Neural cell (in vitro differentiated cells): ENCODE measurements around the gene OGFOD2.

Experiments
- EP300 ChIP-seq: fragments of 450-650 bp; conservative IDR thresholded peaks from 2 replicates; pipeline ENCODE4 v1.6.1; 2014; ENCODE audit warnings: antibody characterized with exemption, mild to moderate bottlenecking, moderate library complexity; ENCODE audit not compliant: poor library complexity, severe bottlenecking
- EZH2 ChIP-seq: fragments of 200-600, 300-800 bp; shearing (Covaris generic), sonication (generic); IDR thresholded peaks from 2 replicates; pipeline ENCODE4 v1.6.1; 2014; ENCODE audit warnings: antibody characterized with exemption, low read length, borderline replicate concordance, mild to moderate bottlenecking; ENCODE audit not compliant: insufficient read depth, poor library complexity, severe bottlenecking
- POLR2AphosphoS5 ChIP-seq: IDR thresholded peaks from 2 replicates; pipeline ENCODE4 v1.6.1; 2012
- TAF1 ChIP-seq: IDR thresholded peaks from 2 replicates; pipeline ENCODE4 v1.6.1; 2012; ENCODE audit warnings: low read depth
- TF ChIP-seq, protein P1 (sequence below): IDR thresholded peaks from 2 replicates; pipeline ENCODE4 v1.6.1; 2012; ENCODE audit warnings: borderline replicate concordance
- TF ChIP-seq, protein P2 (sequence below): fragments of 450-650 bp; IDR thresholded peaks from 2 replicates; pipeline ENCODE4 v1.5.1; 2014; ENCODE audit warnings: antibody characterized with exemption, mild to moderate bottlenecking, moderate library complexity; ENCODE audit not compliant: poor library complexity, severe bottlenecking

DNA sequence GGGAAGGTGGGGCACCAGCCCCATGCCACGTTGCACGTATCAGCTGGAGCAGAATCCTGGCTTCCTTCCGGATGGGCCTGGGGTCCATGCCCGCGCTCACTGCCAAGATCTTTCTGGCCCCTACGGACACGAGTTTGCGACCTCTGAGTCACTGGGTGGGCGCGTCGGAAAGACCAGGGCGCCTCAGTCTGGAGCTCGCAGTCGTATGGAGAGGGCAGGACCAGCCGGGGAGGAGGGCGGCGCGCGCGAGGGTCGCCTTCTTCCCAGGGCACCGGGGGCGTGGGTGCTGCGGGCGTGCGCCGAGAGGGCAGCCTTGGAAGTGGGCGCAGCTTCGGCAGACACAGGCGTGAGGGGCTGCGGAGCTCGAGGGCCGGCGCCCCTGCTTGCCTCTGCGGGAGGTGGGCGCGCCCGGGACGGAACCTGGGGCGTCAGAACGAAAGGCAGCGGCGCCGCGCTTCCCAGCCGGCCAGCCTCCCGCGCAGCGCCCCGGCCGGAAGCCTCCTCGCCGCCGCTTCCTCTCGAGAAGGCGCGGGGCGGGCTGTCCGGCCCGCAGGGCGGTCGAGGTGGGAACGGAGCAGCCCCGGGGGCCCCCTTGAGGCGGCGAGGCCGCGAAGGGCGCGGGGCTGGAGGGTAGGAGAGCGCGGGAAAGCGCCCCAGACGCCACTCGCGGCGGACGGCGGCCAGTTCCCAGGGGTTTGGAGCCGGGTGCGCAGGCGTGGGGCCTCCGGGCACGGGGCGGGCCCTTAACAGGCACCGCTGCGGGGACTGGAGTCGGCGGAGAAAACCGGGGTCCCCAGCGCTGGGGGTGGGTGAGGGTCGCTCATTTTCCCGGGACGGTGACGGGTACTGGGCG is 5.4 kb downstream of the OGFOD2 start, which contains the start of gene ARL6IP4:
- TF ChIP-seq EZH2 (no peak), POLR2AphosphoS5 (peak; percentile 25), EP300 (peak; percentile 43), TAF1 (no peak)
- TF ChIP-seq, protein P1, sequence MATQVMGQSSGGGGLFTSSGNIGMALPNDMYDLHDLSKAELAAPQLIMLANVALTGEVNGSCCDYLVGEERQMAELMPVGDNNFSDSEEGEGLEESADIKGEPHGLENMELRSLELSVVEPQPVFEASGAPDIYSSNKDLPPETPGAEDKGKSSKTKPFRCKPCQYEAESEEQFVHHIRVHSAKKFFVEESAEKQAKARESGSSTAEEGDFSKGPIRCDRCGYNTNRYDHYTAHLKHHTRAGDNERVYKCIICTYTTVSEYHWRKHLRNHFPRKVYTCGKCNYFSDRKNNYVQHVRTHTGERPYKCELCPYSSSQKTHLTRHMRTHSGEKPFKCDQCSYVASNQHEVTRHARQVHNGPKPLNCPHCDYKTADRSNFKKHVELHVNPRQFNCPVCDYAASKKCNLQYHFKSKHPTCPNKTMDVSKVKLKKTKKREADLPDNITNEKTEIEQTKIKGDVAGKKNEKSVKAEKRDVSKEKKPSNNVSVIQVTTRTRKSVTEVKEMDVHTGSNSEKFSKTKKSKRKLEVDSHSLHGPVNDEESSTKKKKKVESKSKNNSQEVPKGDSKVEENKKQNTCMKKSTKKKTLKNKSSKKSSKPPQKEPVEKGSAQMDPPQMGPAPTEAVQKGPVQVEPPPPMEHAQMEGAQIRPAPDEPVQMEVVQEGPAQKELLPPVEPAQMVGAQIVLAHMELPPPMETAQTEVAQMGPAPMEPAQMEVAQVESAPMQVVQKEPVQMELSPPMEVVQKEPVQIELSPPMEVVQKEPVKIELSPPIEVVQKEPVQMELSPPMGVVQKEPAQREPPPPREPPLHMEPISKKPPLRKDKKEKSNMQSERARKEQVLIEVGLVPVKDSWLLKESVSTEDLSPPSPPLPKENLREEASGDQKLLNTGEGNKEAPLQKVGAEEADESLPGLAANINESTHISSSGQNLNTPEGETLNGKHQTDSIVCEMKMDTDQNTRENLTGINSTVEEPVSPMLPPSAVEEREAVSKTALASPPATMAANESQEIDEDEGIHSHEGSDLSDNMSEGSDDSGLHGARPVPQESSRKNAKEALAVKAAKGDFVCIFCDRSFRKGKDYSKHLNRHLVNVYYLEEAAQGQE, result peak; percentile 17
- TF ChIP-seq, protein P2, sequence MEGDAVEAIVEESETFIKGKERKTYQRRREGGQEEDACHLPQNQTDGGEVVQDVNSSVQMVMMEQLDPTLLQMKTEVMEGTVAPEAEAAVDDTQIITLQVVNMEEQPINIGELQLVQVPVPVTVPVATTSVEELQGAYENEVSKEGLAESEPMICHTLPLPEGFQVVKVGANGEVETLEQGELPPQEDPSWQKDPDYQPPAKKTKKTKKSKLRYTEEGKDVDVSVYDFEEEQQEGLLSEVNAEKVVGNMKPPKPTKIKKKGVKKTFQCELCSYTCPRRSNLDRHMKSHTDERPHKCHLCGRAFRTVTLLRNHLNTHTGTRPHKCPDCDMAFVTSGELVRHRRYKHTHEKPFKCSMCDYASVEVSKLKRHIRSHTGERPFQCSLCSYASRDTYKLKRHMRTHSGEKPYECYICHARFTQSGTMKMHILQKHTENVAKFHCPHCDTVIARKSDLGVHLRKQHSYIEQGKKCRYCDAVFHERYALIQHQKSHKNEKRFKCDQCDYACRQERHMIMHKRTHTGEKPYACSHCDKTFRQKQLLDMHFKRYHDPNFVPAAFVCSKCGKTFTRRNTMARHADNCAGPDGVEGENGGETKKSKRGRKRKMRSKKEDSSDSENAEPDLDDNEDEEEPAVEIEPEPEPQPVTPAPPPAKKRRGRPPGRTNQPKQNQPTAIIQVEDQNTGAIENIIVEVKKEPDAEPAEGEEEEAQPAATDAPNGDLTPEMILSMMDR, result peak; percentile 28
